Chondrocyte (in vitro differentiated cells): Measurements from ENCODE around the gene C1QTNF12. TPM values are rescaled to one million over a fixed set of nuclear protein-coding genes. Genes with fewer than 3 reads are reported as not detected.
"Not testable (repeated sequence)": the region's sequence is repeated elsewhere in the genome, so short reads cannot be mapped to it uniquely, and the experiment has no call there.

Experiments
- DNase-seq: peaks from one replicate; pipeline ENCODE4 v3.0.0; 2021; ENCODE audit warnings: mixed read lengths, low spot score
- H3K27ac Mint-ChIP-seq: one replicate; pipeline ENCODE4 v1.8.0; 2021; ENCODE audit warnings: mild to moderate bottlenecking, moderate library complexity, mixed read lengths; ENCODE audit not compliant: unreplicated experiment
- H3K27me3 Mint-ChIP-seq: 2 replicates; pipeline ENCODE4 v1.8.0; 2021; ENCODE audit warnings: low read depth, mixed read lengths
- H3K36me3 Mint-ChIP-seq: 2 replicates; pipeline ENCODE4 v1.8.0; 2021; ENCODE audit warnings: low read depth, mixed read lengths
- H3K4me1 Mint-ChIP-seq: 2 replicates; pipeline ENCODE4 v1.8.0; 2021; ENCODE audit warnings: low read depth, mild to moderate bottlenecking, mixed read lengths
- H3K4me3 Mint-ChIP-seq: one replicate; pipeline ENCODE4 v1.8.0; 2021; ENCODE audit warnings: mild to moderate bottlenecking, moderate library complexity, mixed read lengths; ENCODE audit not compliant: unreplicated experiment
- H3K9me3 Mint-ChIP-seq: 2 replicates; pipeline ENCODE4 v1.8.0; 2021; ENCODE audit warnings: low read depth, mixed read lengths
- CTCF ChIP-seq: fragments of 200-600 bp; sonication (generic); IDR thresholded peaks from 2 replicates; pipeline ENCODE4 v1.5.0; 2021; ENCODE audit warnings: antibody characterized with exemption, mild to moderate bottlenecking, moderate library complexity
- total RNA-seq: library from RNA; stranded (reverse); gene quantifications from 3 replicates; pipeline ENCODE4 v1.2.1, GENCODE V29; 2021

The C1QTNF12 gene
- total RNA-seq, 1 donor from 2014 or later: 1.3 TPM

GRCh38 chr1:1253314-1253713 is 6.8 kb upstream of the C1QTNF12 start:
- Mint-ChIP-seq H3K27me3 (no peaks in the 10 kb centered on the region), H3K4me3 (no peak overlapping the region), H3K36me3 (peaks cover 15% of the 10 kb centered on the region), H3K4me1 (peaks cover 3% of the 10 kb centered on the region), H3K9me3 (no peaks in the 10 kb centered on the region), H3K27ac (no peak overlapping the region)
- TF ChIP-seq CTCF: no peak
- DNase-seq: no peak

- Mint-ChIP-seq H3K4me1 (peaks cover 3% of the 10 kb centered on the region), H3K9me3 (no peaks in the 10 kb centered on the region), H3K27me3 (no peaks in the 10 kb centered on the region), H3K4me3 (no peak overlapping the region), H3K27ac (no peak overlapping the region), H3K36me3 (peaks cover 8% of the 10 kb centered on the region)
- no peak for TF ChIP-seq CTCF
- no peak for DNase-seq
Measured at GRCh38 chr1:1250786-1251284, 4.3 kb upstream of the C1QTNF12 start.

GRCh38 chr1:1248009-1248913 is 1.7 kb upstream of the C1QTNF12 start:
- H3K4me3 Mint-ChIP-seq, H3K36me3 Mint-ChIP-seq, H3K9me3 Mint-ChIP-seq, DNase-seq, H3K27ac Mint-ChIP-seq, H3K27me3 Mint-ChIP-seq, H3K4me1 Mint-ChIP-seq: not testable (repeated sequence)

GRCh38 chr1:1247341-1247913 is 905 bp upstream of the C1QTNF12 start:
- H3K27ac Mint-ChIP-seq: no peak overlapping the region
- no peaks in the 10 kb centered on the region for H3K27me3 Mint-ChIP-seq
- H3K36me3 Mint-ChIP-seq: peaks cover 1% of the 10 kb centered on the region
- no peak overlapping the region for H3K4me3 Mint-ChIP-seq
- H3K9me3 Mint-ChIP-seq: no peaks in the 10 kb centered on the region
- TF ChIP-seq CTCF: no peak
- peaks cover 3% of the 10 kb centered on the region for H3K4me1 Mint-ChIP-seq
- peak; percentile 91 for DNase-seq

- H3K27ac Mint-ChIP-seq: no peak overlapping the region
- no peak overlapping the region for H3K4me3 Mint-ChIP-seq
- H3K36me3 Mint-ChIP-seq: no peaks in the 10 kb centered on the region
- H3K9me3 Mint-ChIP-seq: no peaks in the 10 kb centered on the region
- no peak for TF ChIP-seq CTCF
- peaks cover 1% of the 10 kb centered on the region for H3K4me1 Mint-ChIP-seq
- no peaks in the 10 kb centered on the region for H3K27me3 Mint-ChIP-seq
- DNase-seq: no peak
Measured at GRCh38 chr1:1245817-1246576, 525 bp downstream of the C1QTNF12 start.
